GM19035 (cell line): Measurements from ENCODE around the gene DIMT1.

Experiments
- ATAC-seq: cut with Tn5 transposase; IDR thresholded peaks from one replicate; pipeline ENCODE4 v1.9.1; 2021; ENCODE audit not compliant: unreplicated experiment

The DIMT1 gene

DNA sequence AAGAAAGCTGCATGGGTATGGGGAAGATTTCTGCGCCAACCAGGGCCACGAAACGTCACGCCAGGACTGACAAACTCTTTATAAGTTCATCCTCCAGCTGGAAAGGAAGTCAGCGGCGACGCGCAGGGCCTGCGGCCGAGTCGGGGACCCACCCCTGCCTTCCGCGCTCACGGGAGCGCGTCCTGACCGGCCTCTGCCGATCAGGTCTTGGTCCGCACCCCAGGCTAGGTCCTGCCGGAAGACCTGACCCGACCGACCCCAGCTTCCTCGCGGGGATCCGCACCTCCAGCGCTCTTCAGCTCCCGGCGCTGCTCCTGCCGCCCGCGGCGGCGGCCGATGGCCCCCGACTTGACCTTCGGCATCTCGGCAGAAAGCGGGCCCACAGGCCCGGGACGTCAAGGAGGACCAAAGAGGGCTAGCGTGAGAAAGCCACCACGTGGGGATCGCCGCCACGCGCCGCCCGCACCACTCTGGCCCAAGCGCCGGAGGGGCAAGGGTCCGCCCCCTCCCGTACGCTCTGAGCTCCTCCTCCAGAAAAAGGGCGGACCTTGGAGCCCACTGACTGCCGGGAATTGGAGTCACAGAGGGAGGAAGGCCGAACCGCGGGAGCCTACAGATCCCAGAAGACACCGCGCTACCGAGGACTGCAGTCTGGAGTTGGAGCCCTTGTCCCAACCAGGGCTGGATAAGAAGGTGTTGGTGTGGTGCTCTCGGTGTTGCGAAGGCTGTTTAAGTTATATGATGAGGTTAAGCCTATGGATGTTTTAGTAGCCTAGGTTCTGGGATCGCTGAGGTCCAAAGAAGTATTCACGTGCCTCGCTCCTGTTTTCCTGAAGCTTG is at the start of gene DIMT1:
DIMT1 (minus strand) TSS at position 495 of the 840 bp plus-strand sequence; CDS start at position 362, 133 bp downstream.
- ATAC-seq: peak; percentile 96

DNA sequence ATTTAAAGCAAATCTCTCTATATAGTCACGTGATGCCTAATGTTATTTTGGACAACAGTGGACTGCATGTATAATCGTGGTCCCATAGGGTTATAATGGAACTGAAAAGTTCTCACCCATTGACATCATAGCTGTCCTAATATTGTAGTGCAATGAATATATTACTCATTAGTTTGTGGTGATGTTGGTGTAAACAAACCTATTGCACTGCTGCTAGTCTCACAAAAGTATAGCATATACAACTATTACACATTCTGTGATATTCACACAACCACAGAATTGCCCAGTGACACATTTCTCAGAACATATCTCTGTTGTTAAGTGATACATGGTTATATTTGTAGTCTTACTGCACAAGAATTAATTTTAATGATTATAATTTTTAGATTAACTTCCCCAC is 46.6 kb upstream of the DIMT1 start:
- ATAC-seq: no peak

DNA sequence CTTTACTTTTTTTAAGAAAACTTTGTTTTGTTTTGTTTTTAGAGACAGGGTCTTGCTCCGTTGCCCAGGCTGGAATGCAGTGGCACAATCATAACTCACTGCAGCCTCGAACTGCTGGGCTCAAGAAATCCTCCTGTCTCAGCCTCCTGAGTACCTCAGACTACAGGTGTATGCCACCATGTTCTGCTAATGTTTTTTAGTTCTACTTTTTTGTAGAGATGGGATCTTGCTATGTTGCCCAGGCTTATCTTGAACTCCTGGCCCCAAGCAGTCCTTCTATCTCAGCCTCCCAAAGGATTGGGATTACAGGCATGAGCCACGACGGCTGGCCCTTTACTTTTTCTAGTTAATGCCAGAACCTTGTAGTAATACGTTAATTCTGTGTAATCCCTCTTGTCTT is 44.8 kb upstream of the DIMT1 start:
- no peak for ATAC-seq

DNA sequence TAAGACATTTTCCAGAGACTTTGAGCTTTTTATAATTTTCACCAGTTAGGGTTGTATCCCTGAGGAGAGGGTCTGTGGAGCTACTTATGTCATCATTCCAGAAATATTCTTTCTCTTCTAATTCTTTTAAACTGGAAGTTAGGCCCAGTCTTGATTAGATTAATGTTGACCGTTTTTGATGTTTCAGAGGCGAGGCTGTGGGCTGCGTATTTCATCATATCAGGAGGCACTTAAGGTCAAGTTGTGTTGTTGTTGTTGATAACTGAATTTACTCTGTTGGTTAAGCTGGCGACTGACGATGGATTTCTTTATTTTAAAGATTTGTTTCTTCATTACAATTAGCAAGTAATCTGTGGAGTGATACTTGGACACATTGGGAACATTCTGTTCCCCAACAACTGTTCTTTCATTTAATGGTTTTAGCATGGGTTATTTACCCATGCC is 28.9 kb upstream of the DIMT1 start:
- no peak for ATAC-seq

DNA sequence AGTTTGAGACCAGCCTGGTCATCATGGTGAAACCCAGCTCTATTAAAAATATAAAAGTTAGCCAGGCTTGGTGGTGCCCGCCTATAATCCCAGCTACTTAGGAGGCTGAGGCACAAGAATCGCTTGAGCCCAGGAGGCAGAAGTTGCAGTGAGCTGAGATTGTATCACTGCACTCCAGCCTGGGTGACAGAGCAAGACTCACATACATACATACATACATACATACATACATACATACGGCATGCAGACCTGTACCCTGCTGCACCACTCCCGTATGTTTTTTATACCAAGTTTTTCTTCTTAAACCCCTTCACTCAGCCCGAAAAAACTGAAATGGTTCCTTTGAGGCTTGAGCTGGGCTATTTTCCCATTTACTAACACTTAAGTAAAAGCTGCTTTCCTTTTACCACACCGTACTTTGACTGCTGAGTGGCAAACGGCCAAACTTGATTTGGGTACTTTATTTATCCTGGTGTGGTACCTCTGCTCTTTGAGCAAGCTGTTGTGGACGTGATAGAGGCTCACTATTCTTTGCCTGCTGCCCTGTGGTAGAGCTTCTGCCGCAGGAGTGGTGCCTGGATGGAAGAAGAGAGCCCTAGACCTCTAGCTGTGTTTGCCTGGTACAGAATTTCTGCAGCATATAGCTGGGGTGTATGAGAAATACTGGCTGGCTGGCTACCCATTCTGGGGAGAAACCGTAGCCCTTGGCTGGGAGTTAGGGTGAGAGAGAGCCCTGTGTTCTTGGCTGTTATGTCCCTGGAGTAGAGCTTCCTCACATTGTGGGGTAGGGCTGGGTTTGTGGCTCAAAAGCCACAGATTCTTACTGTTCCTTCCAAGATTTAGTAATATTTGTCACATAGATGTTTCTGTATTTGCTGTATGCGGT is 28.3 kb upstream of the DIMT1 start:
- ATAC-seq: no peak

DNA sequence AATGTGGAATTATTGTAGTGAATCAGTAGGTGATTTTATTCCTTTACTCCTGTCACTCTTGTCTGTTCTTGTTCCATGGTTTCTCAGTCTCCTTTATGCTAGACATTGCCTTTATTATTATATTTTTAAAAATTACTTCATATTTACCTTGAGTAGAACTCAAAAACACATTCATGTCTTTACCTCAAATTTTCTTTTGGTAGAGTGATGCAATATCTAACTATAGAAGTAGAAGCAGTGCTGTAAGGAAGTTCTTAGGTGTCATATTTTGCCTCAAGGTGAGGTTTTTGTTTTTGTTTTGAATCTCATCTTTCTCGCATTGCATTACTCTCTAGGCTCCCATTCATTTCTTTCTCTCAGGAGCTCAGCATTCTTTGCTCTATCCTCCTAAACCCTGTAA is 21.1 kb upstream of the DIMT1 start:
- no peak for ATAC-seq

DNA sequence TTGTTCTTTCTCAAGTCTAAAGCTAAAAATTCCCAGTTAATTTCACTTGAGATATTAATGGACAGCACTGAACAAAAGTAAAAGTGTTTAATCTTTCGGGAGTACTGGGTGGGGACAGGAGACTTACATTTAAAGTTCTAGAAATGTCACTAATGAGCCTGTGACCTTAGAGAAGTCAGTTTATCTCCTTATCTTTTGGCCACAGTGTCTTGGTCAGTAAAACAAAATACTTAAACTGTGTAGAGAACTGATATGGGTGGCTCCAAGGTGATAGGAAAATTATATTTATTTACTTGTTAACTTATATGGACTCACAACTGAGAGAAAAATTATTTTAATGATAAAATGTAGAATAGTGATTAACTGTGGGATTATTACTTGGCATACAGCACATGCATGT is 17.7 kb upstream of the DIMT1 start:
- ATAC-seq: no peak

DNA sequence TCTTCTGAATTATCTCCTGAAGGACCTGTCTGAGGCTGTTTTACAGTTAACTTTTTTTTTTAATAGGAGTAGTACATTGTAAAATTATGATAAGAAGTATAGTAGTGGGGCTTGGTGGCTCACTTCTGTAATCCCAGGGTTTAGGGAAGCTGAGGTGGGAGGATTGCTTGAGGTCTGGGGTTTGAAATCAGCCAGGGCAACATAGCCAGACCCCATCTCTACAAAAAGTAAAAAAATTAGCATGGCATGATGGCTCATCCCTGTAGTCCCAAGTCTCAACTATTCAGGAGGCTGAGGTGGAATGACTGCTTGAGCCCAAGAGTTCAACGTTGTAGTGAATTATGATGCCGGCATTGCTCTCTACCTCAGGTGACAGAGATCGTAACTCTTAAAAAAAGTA is 15.9 kb upstream of the DIMT1 start:
- ATAC-seq: no peak

DNA sequence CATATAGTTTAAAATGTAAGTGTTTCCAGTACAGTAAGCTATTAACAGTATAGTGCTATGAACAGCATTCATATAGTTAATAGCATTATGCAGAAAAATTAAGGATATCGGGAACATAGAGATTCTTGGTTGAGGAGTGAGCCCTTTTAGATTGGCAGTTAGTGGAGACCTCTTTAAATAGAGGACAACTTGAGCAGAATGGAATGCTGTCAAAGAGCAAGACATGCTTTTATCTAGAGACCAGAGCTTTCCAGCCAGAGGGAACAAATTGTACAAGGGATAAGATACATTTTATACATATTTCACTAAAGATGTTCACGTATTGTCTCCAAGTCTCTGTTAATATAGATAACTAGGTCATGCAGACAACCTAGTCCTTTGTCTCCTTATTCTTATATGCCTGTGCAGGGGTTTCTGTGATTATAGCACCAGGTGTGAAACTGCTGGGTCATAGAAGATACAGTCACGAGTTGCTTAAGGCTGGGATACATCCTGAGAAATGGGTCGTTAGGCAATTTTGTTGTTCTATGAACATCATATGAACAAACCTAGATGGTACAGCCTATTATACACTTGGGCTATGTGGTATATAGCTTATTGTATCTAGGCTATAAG is 14.9 kb upstream of the DIMT1 start:
- no peak for ATAC-seq

DNA sequence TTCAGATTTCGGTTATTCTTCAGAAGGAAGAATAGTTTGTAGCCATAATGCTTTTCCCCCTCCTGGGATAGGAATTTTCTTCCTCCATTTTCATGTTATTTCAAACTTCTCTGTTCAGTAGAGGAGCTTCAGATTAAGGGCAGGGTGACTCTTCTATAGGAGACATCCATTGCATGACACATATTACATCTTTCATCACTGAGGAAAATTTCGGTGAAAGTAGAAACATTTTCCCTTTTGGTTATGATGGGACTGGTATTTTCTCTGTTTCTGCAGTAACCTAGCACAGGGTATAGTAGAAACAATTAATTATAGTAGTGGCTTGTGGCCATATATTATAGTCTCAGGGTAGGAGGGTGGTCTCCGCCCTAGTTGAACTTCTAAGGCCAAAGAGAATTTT is 10.0 kb upstream of the DIMT1 start:
- no peak for ATAC-seq

DNA sequence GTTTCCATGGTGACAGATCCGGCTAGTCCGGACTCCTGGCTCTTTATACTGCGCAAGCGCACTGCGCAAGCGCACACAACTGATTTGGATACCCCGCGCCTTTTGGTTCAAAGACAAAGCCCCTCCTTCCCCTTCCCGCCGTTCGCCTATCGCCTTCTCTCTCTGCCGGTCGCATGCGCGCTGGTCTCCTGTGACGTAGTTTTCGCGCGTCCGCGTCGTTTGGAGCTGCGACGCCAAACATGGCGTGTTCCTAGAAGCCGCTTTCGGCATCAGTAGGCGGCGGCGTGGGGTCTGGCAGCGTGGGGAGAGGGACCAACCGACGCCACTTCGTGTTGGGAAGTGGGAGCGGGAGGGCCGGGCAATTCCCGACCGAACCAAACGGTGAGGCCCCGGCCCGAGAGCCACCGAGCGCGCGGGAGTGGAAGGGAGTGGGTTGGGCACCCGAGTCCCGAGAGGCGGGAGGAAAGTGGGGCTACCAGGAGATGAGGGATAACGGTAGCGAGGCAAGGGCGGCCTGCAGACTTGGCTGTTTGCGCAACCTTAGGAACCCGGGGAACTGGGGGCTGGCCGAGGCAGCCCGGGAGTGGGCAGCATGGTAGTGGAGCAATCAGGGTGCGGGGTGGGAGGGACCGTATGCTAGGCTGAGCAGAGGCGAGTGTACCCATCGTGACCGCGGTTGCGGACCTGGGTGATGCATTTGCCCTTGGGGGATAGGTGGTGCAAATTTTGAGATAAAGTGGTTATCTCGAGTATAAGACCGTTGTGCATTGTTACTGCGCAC is 9.0 kb upstream of the DIMT1 start, which contains the start of gene IPO11:
IPO11 (plus strand) TSS at position 215 of the 781 bp plus-strand sequence. CDS start 24,517 bp downstream, outside the sequence.
- ATAC-seq: peak; percentile 95

DNA sequence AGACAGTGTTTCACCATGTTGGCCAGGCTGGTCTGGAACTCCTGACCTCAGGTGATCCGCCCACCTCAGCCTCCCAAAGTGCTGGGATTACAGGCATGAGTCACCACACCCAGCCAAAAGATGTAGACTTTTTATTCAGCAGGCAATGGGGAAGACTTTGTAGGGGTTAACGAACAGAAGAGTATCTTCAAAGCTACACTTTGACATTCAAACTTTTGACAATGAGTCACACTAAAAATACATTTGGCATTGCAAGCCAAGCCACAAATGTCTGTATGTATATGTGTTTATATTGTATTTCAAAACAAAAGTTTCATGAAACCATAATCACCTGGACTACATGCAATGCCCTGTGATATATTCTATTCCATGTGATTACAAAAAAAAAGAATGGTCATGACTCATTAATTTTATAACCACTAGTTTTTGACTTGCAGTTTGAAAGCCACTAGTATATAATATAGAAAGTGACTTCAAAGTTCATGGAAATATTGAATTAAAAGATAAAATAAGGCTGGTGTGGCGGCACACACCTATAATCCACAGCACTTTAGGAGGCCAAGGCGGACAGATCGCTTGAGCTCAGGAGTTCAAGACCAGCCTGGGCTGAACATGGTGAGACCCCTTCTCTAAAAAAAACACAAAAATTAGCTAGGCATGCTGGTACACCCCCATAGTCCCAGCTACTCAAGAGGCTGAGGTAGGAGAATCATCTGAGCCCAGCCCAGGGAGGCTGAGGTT is 8.3 kb downstream of the DIMT1 start:
- no peak for ATAC-seq

DNA sequence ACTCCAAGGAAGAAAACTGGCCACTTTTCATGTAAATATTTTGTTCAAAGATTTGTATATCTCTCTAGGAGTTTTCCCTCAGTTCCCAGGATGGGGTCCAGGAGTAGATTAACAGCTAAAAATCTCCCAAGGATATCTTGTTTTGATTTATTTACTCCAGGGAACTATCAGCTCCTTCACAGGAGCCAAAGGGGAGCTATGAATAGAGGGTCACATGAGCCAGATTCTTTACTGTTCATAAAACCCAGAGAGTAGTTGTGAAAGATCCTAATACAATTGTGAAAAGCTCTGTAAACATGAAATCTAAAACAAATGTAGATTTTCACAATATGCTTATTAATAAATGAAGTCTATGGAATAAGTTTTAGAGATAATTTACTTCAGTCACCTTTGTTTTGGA is 16.9 kb downstream of the DIMT1 start:
- no peak for ATAC-seq

DNA sequence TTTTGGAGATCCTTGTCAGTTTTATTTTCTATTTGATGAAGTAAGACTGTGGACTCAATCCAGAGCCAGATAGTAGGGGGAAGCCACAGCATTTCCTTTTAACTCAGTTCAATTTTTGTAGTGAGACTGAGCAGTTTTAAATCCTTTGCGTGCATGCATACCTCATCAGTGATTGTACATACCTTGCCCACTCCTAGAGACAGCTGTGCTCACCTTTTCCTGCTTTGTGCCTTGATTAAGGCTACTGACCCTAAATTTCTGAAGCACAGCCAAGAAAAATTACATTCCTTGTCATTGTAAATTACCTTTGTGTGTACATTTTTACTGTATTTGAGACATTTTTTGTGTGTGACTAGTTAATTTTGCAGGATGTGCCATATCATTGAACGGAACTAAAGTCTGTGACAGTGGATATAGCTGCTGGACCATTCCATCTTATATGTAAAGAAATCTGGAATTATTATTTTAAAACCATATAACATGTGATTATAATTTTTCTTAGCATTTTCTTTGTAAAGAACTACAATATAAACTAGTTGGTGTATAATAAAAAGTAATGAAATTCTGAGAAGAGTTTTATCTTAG is 17.8 kb downstream of the DIMT1 start:
- no peak for ATAC-seq

DNA sequence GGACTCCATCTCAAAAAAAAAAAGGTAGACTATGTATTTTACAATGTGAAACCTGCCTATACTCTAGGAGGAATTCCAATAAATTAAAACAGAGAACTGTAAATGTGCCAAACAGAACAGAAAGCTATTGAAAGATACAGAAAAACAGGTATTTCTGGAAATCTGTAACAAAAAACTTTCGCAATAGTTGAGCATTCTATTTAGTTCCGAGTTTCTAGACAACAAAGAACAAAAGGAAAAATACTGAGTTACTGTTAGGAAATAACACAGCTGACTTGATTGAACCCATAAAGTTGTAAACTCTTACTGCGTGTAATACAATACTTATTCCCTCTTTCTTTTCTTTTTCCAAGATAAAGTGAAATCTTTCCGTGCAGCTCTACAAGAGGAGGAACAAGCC is 18.6 kb downstream of the DIMT1 start:
- ATAC-seq: no peak

DNA sequence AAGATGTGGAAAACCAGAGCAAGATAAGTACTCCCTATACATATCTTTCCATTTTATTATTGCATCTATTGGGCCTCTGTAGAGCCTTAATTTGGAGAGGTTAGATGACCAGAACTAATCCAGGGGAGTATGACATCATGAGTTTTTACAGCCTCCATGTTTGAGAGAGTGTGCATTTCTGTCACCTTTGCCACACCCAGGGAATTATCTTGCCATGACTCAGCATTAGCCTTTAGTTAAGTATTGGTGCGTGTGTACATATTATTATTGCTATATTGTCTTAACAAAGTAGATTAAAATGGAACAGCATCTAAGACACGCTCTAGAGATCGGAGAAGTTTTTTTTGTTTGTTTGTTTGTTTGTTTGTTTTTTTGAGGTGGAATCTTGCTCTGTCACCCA is 27.6 kb downstream of the DIMT1 start:
- ATAC-seq: no peak

DNA sequence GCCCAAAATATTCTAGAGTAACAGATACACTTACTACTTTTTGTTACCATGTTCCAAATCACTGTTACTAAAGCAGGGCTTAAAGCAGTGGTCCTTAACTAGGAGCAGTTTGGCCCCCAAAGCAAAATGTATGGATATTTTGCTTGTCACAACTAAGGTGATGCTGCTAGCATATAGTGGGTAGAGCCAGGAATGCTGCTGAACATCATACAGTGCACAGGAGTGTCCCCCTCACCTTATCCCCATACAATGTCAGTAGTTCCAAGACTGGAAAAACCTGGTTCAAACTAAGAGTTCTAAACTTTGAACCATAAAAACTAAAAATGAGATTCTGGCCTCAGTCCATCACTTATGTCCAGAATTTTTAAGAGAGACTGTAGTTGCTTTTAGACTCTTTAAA is 28.1 kb downstream of the DIMT1 start:
- no peak for ATAC-seq

DNA sequence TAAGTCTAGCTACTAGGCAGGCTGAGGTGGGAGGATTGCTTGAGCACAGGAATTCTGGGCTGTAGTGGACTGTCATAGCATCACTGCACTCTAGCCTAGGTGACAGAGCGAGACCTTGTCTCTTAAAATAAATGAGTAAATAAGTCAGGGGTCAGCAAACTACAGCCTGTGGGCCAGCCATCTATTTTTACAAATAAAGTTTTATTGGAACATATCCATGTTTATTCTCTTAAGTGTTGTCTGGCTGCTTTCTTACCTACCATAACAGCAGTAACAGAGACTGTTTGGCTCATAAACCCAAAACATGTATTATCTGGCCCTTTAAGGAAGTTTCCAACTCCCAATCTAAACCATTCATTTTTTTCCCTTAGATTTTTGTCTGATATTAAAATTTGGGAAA is 29.6 kb downstream of the DIMT1 start:
- no peak for ATAC-seq

DNA sequence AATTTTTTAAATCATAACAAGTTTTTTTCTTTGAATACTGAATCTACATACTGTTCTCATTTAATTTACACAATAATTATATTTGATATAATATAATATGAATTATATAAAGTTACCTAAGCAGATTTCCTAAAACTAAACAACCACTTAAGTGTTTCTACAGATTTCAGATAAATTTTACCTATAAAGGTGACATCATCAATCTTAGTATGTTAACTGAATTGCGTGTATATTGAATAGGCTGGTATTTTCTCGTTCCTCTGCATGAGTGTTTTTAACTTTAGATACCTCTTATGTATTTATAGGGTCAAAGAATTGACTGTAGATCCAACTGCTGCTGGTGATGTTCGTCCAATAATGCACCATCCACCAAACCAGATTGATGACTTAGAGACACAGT is 30.3 kb downstream of the DIMT1 start:
- no peak for ATAC-seq

DNA sequence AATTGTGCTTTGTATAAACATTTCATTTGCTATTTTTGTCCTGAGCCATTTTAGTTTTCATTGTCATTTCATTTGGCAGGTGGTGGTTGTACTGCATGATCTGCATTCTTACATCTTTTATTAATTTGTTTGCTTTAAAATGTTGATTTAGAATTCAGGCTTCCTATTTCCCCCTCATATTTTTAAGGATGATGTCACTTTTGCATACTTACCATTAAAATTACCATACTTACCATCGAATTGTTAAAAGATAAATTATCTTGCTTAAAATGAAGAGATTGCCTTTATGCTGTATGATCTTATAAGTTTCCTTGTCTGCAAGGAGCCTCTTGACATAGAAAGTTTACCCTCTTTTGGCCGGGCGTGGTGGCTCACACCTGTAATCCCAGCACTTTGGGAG is 31.1 kb downstream of the DIMT1 start:
- ATAC-seq: no peak
